Hepatocyte (in vitro differentiated cells): ENCODE results near the gene ADPRS.

ENCODE experiments used
- CTCF ChIP-seq: fragments of 200-600 bp; sonication (generic); IDR thresholded peaks from 2 replicates; pipeline ENCODE4 v1.5.1; 2016; ENCODE audit warnings: antibody characterized with exemption, mild to moderate bottlenecking; ENCODE audit not compliant: poor library complexity
- EZH2 ChIP-seq: fragments of 200-600 bp; sonication (generic); IDR thresholded peaks from 2 replicates; pipeline ENCODE4 v1.6.1; 2016; ENCODE audit warnings: antibody characterized with exemption, mild to moderate bottlenecking, borderline replicate concordance
- EZH2phosphoT487 ChIP-seq: fragments of 200-600 bp; sonication (generic); IDR thresholded peaks from one replicate; pipeline ENCODE4 v1.6.1; 2018; ENCODE audit warnings: antibody characterized with exemption, mild to moderate bottlenecking, low read depth, moderate library complexity; ENCODE audit not compliant: unreplicated experiment, severe bottlenecking

- TF ChIP-seq EZH2 = no peak
- no peak for TF ChIP-seq CTCF
- TF ChIP-seq EZH2phosphoT487 = no peak
These were observed 30.8 kb downstream of the ADPRS start for GRCh38 chr1:36119456-36119855.
